ENCODE data around the gene ASTE1. TPM values are rescaled to one million over a fixed set of nuclear protein-coding genes. Genes with fewer than 3 reads are reported as not detected.

Gene ASTE1
- total and polyA plus RNA-seq, 9 of the 15 experiments (the other 6 are each of a cell fraction or from before 2014, with no cell fraction given), result 3.5 to 12.1 (median 6.9) TPM

GRCh38 chr3:131072845-131073244, 46.2 kb upstream of the ASTE1 start (continued):
- TF ChIP-seq FOXP4 (CRISPR knock-in tag; IDR thresholded peaks at IDR 0.05; ENCODE audit: borderline replicate concordance) (no peak), RAD51 (IDR thresholded peaks at IDR 0.05; ENCODE audit: borderline replicate concordance, low read depth) (peak; percentile 69), THRA (IDR thresholded peaks at IDR 0.05) (no peak), HMBOX1 (IDR thresholded peaks at IDR 0.05) (no peak), ELF1 (tag; IDR thresholded peaks at IDR 0.05) (peak; percentile 59), TCF3 (CRISPR knock-in tag; IDR thresholded peaks at IDR 0.05) (no peak), TFAM (CRISPR knock-in tag; conservative IDR thresholded peaks at IDR 0.05) (no peak), ZNF592 (IDR thresholded peaks at IDR 0.05) (peak; percentile 16; the same call in 1 of the 2 replicates)

Measured in K562 (cell line).